Transverse colon (tissue), 4 donors: ENCODE measurements around the gene PPP2R2C.

Experiments used
- CTCF ChIP-seq, 5 experiments: fragments of 200-600 bp in 3 of 5; fragments of 450-650 bp in 2 of 5; sonication (generic) in 3 of 5; IDR thresholded peaks; 1 replicate in 2 of 5; 2 replicates in 3 of 5; pipeline ENCODE4 v1.5.1; 2016 to 2017; ENCODE audit warnings: antibody characterized with exemption in 5 of 5, inconsistent platforms in 3 of 5, mild to moderate bottlenecking in 2 of 5, moderate library complexity in 1 of 5
- POLR2AphosphoS5 ChIP-seq, 3 donors: sonication (generic); formaldehyde crosslinking; IDR thresholded peaks; one replicate each; pipeline ENCODE4 v1.6.1; 2016; ENCODE audit warnings: antibody characterized with exemption in 3 of 3

GRCh38 chr4:6408263-6408662 is 64.2 kb downstream of the PPP2R2C start:
- TF ChIP-seq CTCF (IDR thresholded peaks at IDR 0.05) (no peak), POLR2AphosphoS5 (IDR thresholded peaks at IDR 0.05) (no peak)
